ENCODE measurements around the gene FOXL2NB. TPM values are rescaled to one million over a fixed set of nuclear protein-coding genes. Genes with fewer than 3 reads are reported as not detected.

FOXL2NB gene
- not detected in 2 replicates for total RNA-seq (2021)
- Bru-seq, nascent RNA: not detected
- BruChase-seq, experiment 1, labeled RNA remaining after a 2-hour chase: not detected
- not detected for BruChase-seq, experiment 2, labeled RNA remaining after a 6-hour chase
- long read RNA-seq: 0 reads

- no TSS peak for BruUV-seq (replicated peaks)
- intact Hi-C loops (cut with micrococcal nuclease; ENCODE audit: unreplicated experiment): no loop called here
- POLR2A ChIA-PET (ENCODE audit: low non-redundant PET): no interaction called here
- Histone ChIP-seq H3K27me3 (replicated peaks; ENCODE audit: insufficient read depth, low read depth, low read length, poor library complexity) (peaks cover 98% of the 10 kb centered on the region), H3K9me3 (ENCODE audit: low read depth, low read length, poor library complexity, severe bottlenecking) (no peaks in the 10 kb centered on the region), H3K4me3 (ENCODE audit: low read depth, low read length, poor library complexity, severe bottlenecking) (peak within 1 kb of the TSS; percentile 38), H3K4me1 (ENCODE audit: insufficient read depth, low read length, poor library complexity, severe bottlenecking) (peaks cover 5% of the 10 kb centered on the region), H3K27ac (ENCODE audit: low read depth, low read length, poor library complexity, severe bottlenecking) (no peak within 1 kb of the TSS), H3K36me3 (ENCODE audit: insufficient read depth, low read length, poor library complexity, severe bottlenecking) (no peaks in the 10 kb centered on the region)
- DNase-seq (ENCODE audit: low spot score): no peak
- TF ChIP-seq CTCF (conservative IDR thresholded peaks at IDR 0.05; ENCODE audit: low read depth, low read length) (no peak), EZH2 (IDR thresholded peaks at IDR 0.05; ENCODE audit: borderline replicate concordance, low read depth, low read length, poor library complexity, severe bottlenecking) (peak; percentile 21)
- CTCF ChIA-PET: interaction anchor here (0.9 to 1.6 kb wide), 2 partner anchors 11 to 23 kb away, joined by 9 to 12 read pairs; no protein-coding TSS in a partner anchor
These were observed at the start of gene FOXL2NB, which contains the start of gene FOXL2 for GRCh38 chr3:138946663-138947494. Gene FOXL2NB (plus strand): TSS chr3:138947217. CDS start chr3:138947365, 148 bp downstream. Gene FOXL2 (minus strand): TSS chr3:138947137. CDS start chr3:138946722, 415 bp downstream.

- no peak for TF ChIP-seq EZH2 (IDR thresholded peaks at IDR 0.05; ENCODE audit: borderline replicate concordance, low read depth, low read length, poor library complexity, severe bottlenecking)
- Histone ChIP-seq H3K9me3 (ENCODE audit: low read depth, low read length, poor library complexity, severe bottlenecking) (no peaks in the 10 kb centered on the region), H3K4me1 (ENCODE audit: insufficient read depth, low read length, poor library complexity, severe bottlenecking) (no peaks in the 10 kb centered on the region), H3K4me3 (ENCODE audit: low read depth, low read length, poor library complexity, severe bottlenecking) (no peak overlapping the region), H3K27me3 (replicated peaks; ENCODE audit: insufficient read depth, low read depth, low read length, poor library complexity) (no peaks in the 10 kb centered on the region), H3K36me3 (ENCODE audit: insufficient read depth, low read length, poor library complexity, severe bottlenecking) (no peaks in the 10 kb centered on the region), H3K27ac (ENCODE audit: low read depth, low read length, poor library complexity, severe bottlenecking) (no peak overlapping the region)
- CTCF ChIA-PET: interaction anchor here (1.8 kb wide), 1 partner anchor 17 kb away, joined by 5 read pairs; no protein-coding TSS in a partner anchor
- DNase-seq (ENCODE audit: low spot score): no peak
- intact Hi-C loops (cut with micrococcal nuclease; ENCODE audit: unreplicated experiment): no loop called here
- no TSS peak for BruUV-seq (replicated peaks)
- POLR2A ChIA-PET (ENCODE audit: low non-redundant PET): no interaction called here
These were observed 48.7 kb upstream of the FOXL2NB start for GRCh38 chr3:138898301-138898700.

- H3K4me1 ChIP-seq (ENCODE audit: insufficient read depth, low read length, poor library complexity, severe bottlenecking): no peaks in the 10 kb centered on the region
- ChIA-PET CTCF (interaction anchor here (1.8 kb wide), 1 partner anchor 17 kb away, joined by 5 read pairs; no protein-coding TSS in a partner anchor), POLR2A (ENCODE audit: low non-redundant PET) (no interaction called here)
- BruUV-seq (replicated peaks): no TSS peak
- TF ChIP-seq EZH2 (IDR thresholded peaks at IDR 0.05; ENCODE audit: borderline replicate concordance, low read depth, low read length, poor library complexity, severe bottlenecking) (no peak), CTCF (conservative IDR thresholded peaks at IDR 0.05; ENCODE audit: low read depth, low read length) (no peak)
- no peak overlapping the region for H3K4me3 ChIP-seq (ENCODE audit: low read depth, low read length, poor library complexity, severe bottlenecking)
- H3K27me3 ChIP-seq (replicated peaks; ENCODE audit: insufficient read depth, low read depth, low read length, poor library complexity): no peaks in the 10 kb centered on the region
- no peaks in the 10 kb centered on the region for H3K9me3 ChIP-seq (ENCODE audit: low read depth, low read length, poor library complexity, severe bottlenecking)
- no peak for DNase-seq (ENCODE audit: low spot score)
- intact Hi-C loops (cut with micrococcal nuclease; ENCODE audit: unreplicated experiment): no loop called here
- no peak overlapping the region for H3K27ac ChIP-seq (ENCODE audit: low read depth, low read length, poor library complexity, severe bottlenecking)
- no peaks in the 10 kb centered on the region for H3K36me3 ChIP-seq (ENCODE audit: insufficient read depth, low read length, poor library complexity, severe bottlenecking)
These were observed 48.3 kb upstream of the FOXL2NB start for GRCh38 chr3:138898708-138899107.

All from A673 (cell line).